ENCODE results near the gene ANXA5. TPM values are rescaled to one million over a fixed set of nuclear protein-coding genes. Genes with fewer than 3 reads are reported as not detected.

Gene ANXA5
- total and polyA plus RNA-seq, 9 of the 15 experiments (the other 6 are each of a cell fraction or from before 2014, with no cell fraction given) = 49.9 to 131 (median 84.5) TPM

DNA sequence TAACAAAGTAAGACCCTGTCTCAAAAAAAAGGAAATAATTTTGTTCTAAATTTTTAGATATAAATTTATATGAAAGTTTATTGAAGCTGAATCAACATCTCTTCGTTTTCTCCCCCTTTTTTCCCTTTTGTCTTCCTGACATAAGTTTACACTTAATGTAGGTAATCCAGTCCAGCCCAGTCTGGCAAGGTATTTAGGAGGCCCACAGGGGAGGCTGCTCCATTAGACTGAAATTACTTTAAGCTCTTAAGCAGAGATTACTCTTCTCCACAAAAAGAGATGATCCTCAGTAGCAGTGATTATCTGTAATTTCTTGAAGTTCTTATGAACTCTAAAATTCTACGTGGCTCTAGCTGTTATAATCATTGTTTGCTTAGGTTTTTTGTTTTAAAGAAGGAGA, 46.0 kb downstream of the ANXA5 start:
- TF ChIP-seq ZNF668 (CRISPR knock-in tag; IDR thresholded peaks at IDR 0.05) (no peak), PRMT5 (CRISPR knock-in tag; IDR thresholded peaks at IDR 0.05) (no peak), ARNT (IDR thresholded peaks at IDR 0.05) (no peak), JUN (IDR thresholded peaks at IDR 0.05; ENCODE audit: borderline replicate concordance, low read depth, low read length) (no peak), JUN (CRISPR knock-in tag; IDR thresholded peaks at IDR 0.05; ENCODE audit: borderline replicate concordance) (no peak), GATAD2B (IDR thresholded peaks at IDR 0.05; ENCODE audit: borderline replicate concordance) (no peak), MCM5 (IDR thresholded peaks at IDR 0.05; ENCODE audit: low read depth) (no peak), PTRF (tag; IDR thresholded peaks at IDR 0.05) (no peak), POLR2B (IDR thresholded peaks at IDR 0.05; ENCODE audit: low read depth, partially characterized antibody) (no peak), ZNF23 (CRISPR knock-in tag; IDR thresholded peaks at IDR 0.05) (no peak), ZFPM2 (CRISPR knock-in tag; IDR thresholded peaks at IDR 0.05) (no peak), ARHGAP35 (IDR thresholded peaks at IDR 0.05; ENCODE audit: partially characterized antibody) (no peak), SMARCA4 (IDR thresholded peaks at IDR 0.05) (no peak)
- Histone ChIP-seq H3K27me3 (ENCODE audit: control insufficient read depth in 2 of 2, insufficient read depth in 2 of 2, low read length in 2 of 2) (no peaks in the 10 kb centered on the region), H2AFZ (ENCODE audit: low read depth, low read length) (no peak overlapping the region), H3K36me3 (ENCODE audit: control insufficient read depth, insufficient read depth, low read length) (no peaks in the 10 kb centered on the region), H3K4me2 (ENCODE audit: insufficient read depth, low read length) (no peak overlapping the region), H3K9me1 (ENCODE audit: control insufficient read depth, insufficient read depth, low read length) (no peaks in the 10 kb centered on the region), H3K4me1 (replicated peaks in 1 of 2; ENCODE audit: control insufficient read depth in 2 of 2, insufficient read depth in 2 of 2, low read length in 2 of 2) (no peaks in the 10 kb centered on the region), H3K9ac (ENCODE audit: insufficient read depth in 1 of 2, low read depth in 2 of 2, low read length in 2 of 2) (no peak overlapping the region), H3K9me3 (replicated peaks; ENCODE audit: control insufficient read depth, insufficient read depth, low read depth, low read length) (no peaks in the 10 kb centered on the region), H3K79me2 (ENCODE audit: control insufficient read depth, insufficient read depth, low read length) (no peaks in the 10 kb centered on the region), H3K4me3 (no peak overlapping the region), H3K27ac (ENCODE audit: extremely low read depth, low read depth, low read length) (no peak overlapping the region), H4K20me1 (replicated peaks; ENCODE audit: control insufficient read depth, insufficient read depth, low read length) (no peaks in the 10 kb centered on the region)
- no peak for FAIRE-seq
- ChIA-PET POLR2A (interaction anchor here (0.6 to 1.1 kb wide), 2 partner anchors 12 to 68 kb away, joined by 3 read pairs; no protein-coding TSS in a partner anchor), CTCF (ENCODE audit: low intra/inter-chr PET ratio) (no interaction called here)
- intact Hi-C loops (cut with micrococcal nuclease) = no loop called here
- no peak for ATAC-seq
- no peak for DNase-seq (ENCODE audit: extremely low read depth in 1 of 4, low spot score in 3 of 4)
- BruUV-seq (replicated peaks) = no TSS peak
- WGBS (ENCODE audit: insufficient coverage, low coverage, missing lambda C conversion rate) = 0% methylated on average over 2 of the region's 2 CpGs
- in situ Hi-C loops (cut with MboI) = no loop called here
